K562 (cell line): ENCODE data around the gene SUSD3. TPM values are rescaled to one million over a fixed set of nuclear protein-coding genes. Genes with fewer than 3 reads are reported as not detected.

ENCODE experiments used
- ATF3 ChIP-seq, 2 experiments: fragments of 450-650 bp in 1 of 2; sonication (generic) in 1 of 2; formaldehyde crosslinking in 1 of 2; IDR thresholded peaks in 1 of 2; conservative IDR thresholded peaks in 1 of 2; 2 replicates each; pipeline versions ENCODE4 v1.6.1 to v1.8.1; 2016 to 2023; ENCODE audit warnings: mild to moderate bottlenecking in 2 of 2, moderate library complexity in 2 of 2, inconsistent platforms in 1 of 2, missing genetic modification reagents in 1 of 2
- C11orf30 ChIP-seq: fragments of 450-650 bp; IDR thresholded peaks from 2 replicates; pipeline ENCODE4 v1.6.1; 2016; ENCODE audit warnings: low read depth, mild to moderate bottlenecking
- E2F5 ChIP-seq: sonication (generic); formaldehyde crosslinking; IDR thresholded peaks from 2 replicates; pipeline ENCODE4 v1.8.0; 2022; ENCODE audit warnings: mild to moderate bottlenecking, missing genetic modification reagents
- MAFK ChIP-seq: IDR thresholded peaks from 2 replicates; pipeline ENCODE4 v1.6.1; 2011; ENCODE audit warnings: low read length, improper control_type of control experiment
- NR4A1 ChIP-seq, 2 experiments: fragments of 250-450 bp in 1 of 2; fragments of 450-650 bp in 1 of 2; sonication (Bioruptor Pico) in 1 of 2; IDR thresholded peaks; 2 replicates each; pipeline versions ENCODE4 v1.4.0 to v1.6.1; 2016 to 2020; ENCODE audit warnings: mild to moderate bottlenecking in 2 of 2, missing compliant biosample characterization in 1 of 2, missing genetic modification characterization in 1 of 2, moderate library complexity in 1 of 2
- PHB ChIP-seq: fragments of 250-450 bp; sonication (Bioruptor Pico); IDR thresholded peaks from 2 replicates; pipeline ENCODE4 v1.5.0; 2021
- POLR2AphosphoS5 ChIP-seq: IDR thresholded peaks from 2 replicates; pipeline ENCODE4 v1.6.1; 2011; ENCODE audit warnings: mild to moderate bottlenecking, low read depth, low read length, moderate library complexity; ENCODE audit not compliant: control insufficient read depth, insufficient read depth
- SMAD4 ChIP-seq: fragments of 250-450 bp; sonication (Bioruptor Pico); conservative IDR thresholded peaks from 2 replicates; pipeline ENCODE4 v1.8.0; 2021; ENCODE audit warnings: inconsistent platforms, mild to moderate bottlenecking, moderate library complexity
- TFAP4 ChIP-seq: sonication (generic); formaldehyde crosslinking; IDR thresholded peaks from 2 replicates; pipeline ENCODE4 v1.8.0; 2022; ENCODE audit warnings: missing genetic modification reagents, mild to moderate bottlenecking, moderate library complexity, borderline replicate concordance
- ZNF316 ChIP-seq: fragments of 450-650 bp; IDR thresholded peaks from 2 replicates; pipeline ENCODE4 v1.6.1; 2016
- polyA plus RNA-seq, 8 experiments: library from polyadenylated mRNA; depleted of rRNA in 4 of 8; stranded (reverse) in 5 of 8; unstranded in 3 of 8; fragments of >200 nt; fragmentation: Nextera tagmentation in 2 of 8; fragmentation: Illumina TruSeq in 1 of 8; extraction: Ambion mirVana in 2 of 8; extraction: Trizol in 1 of 8; gene quantifications; 2 replicates each; pipeline versions ENCODE4 v1.2.1 to v1.2.3, GENCODE V29; 2011 to 2014; ENCODE audit warnings: inconsistent platforms in 1 of 8, missing spikeins in 1 of 8
- total RNA-seq, 7 experiments: library from RNA; depleted of rRNA in 6 of 7; stranded (reverse); fragments of >200 nt in 6 of 7; fragmentation: Illumina TruSeq in 2 of 7; extraction: Trizol in 2 of 7; gene quantifications; 2 replicates each; pipeline versions ENCODE4 v1.2.1 to v1.2.3, GENCODE V29; 2011 to 2021; ENCODE audit warnings: low replicate concordance in 1 of 7

The SUSD3 gene
- total and polyA plus RNA-seq, 9 of the 15 experiments (the other 6 are each of a cell fraction or from before 2014, with no cell fraction given): 1.3 to 21.7 (median 11.4) TPM

GRCh38 chr9:93108291-93109041 is 50.0 kb downstream of the SUSD3 start (continued):
- no peak for TF ChIP-seq POLR2AphosphoS5
- peak; percentile 36; the same call in 1 of the 2 replicates for TF ChIP-seq ATF3 (IDR thresholded peaks at IDR 0.05)
- no peak for TF ChIP-seq ATF3 (CRISPR knock-in tag; conservative IDR thresholded peaks at IDR 0.05)
- TF ChIP-seq MAFK: peak; percentile 42; the same call in 1 of the 2 replicates
- TF ChIP-seq SMAD4 (CRISPR knock-in tag): no peak
- TF ChIP-seq E2F5 (CRISPR knock-in tag): no peak
- 0 out of 2 replicates have a peak, but pooled peaks have one; percentile 33 for TF ChIP-seq TFAP4
- no peak for TF ChIP-seq PHB (CRISPR knock-in tag)
- TF ChIP-seq NR4A1 (CRISPR knock-in tag; IDR thresholded peaks at IDR 0.05): no peak
- TF ChIP-seq NR4A1 (tag; IDR thresholded peaks at IDR 0.05): no peak
- TF ChIP-seq C11orf30: peak; percentile 73
- TF ChIP-seq ZNF316: peak; percentile 63; the same call in 1 of the 2 replicates
- TF ChIP-seq, all 486 proteins: peak for 10
